Measurements from ENCODE around the gene RUFY3. TPM values are rescaled to one million over a fixed set of nuclear protein-coding genes. Genes with fewer than 3 reads are reported as not detected.

RUFY3 gene
- total and polyA plus RNA-seq, 2 of the 13 experiments (the other 11 are each of a cell fraction or from before 2014, with no cell fraction given), result 17.9 to 25.3 TPM

- no peak for TF ChIP-seq MLXIP (CRISPR knock-in tag; IDR thresholded peaks at IDR 0.05; ENCODE audit: borderline replicate concordance)
- peak; percentile 89 for TF ChIP-seq ETV5 (CRISPR knock-in tag; IDR thresholded peaks at IDR 0.05; ENCODE audit: borderline replicate concordance)
- no peak for TF ChIP-seq TRIM24 (CRISPR knock-in tag; IDR thresholded peaks at IDR 0.05)
- TF ChIP-seq CEBPB (IDR thresholded peaks at IDR 0.05; ENCODE audit: borderline replicate concordance, low read depth, low read length), result no peak
- TF ChIP-seq ZNF350 (CRISPR knock-in tag; IDR thresholded peaks at IDR 0.05; ENCODE audit: borderline replicate concordance, low read depth), result peak; percentile 98
- no peak for TF ChIP-seq ZNF737 (CRISPR knock-in tag; IDR thresholded peaks at IDR 0.05; ENCODE audit: borderline replicate concordance)
- TF ChIP-seq ZBTB1 (CRISPR knock-in tag; IDR thresholded peaks at IDR 0.05; ENCODE audit: borderline replicate concordance), result no peak
- peak; percentile 36; the same call in 1 of the 2 replicates for TF ChIP-seq MXD4 (CRISPR knock-in tag; IDR thresholded peaks at IDR 0.05)
- no peak for TF ChIP-seq ZNF510 (CRISPR knock-in tag; IDR thresholded peaks at IDR 0.05; ENCODE audit: low read depth)
- TF ChIP-seq ZNF18 (CRISPR knock-in tag; IDR thresholded peaks at IDR 0.05; ENCODE audit: insufficient replicate concordance), result peak; percentile 85
- peak; percentile 42 for TF ChIP-seq MXD3 (CRISPR knock-in tag; IDR thresholded peaks at IDR 0.05)
- no peak for TF ChIP-seq ZNF512 (CRISPR knock-in tag; IDR thresholded peaks at IDR 0.05)
- peak; percentile 91 for TF ChIP-seq ZNF329 (CRISPR knock-in tag; IDR thresholded peaks at IDR 0.05; ENCODE audit: low read depth)
- TF ChIP-seq AFF4 (CRISPR knock-in tag; IDR thresholded peaks at IDR 0.05), result 0 out of 2 replicates have a peak, but pooled peaks have one; percentile 14
- TF ChIP-seq ATM (IDR thresholded peaks at IDR 0.05; ENCODE audit: borderline replicate concordance), result no peak
- 0 out of 2 replicates have a peak, but pooled peaks have one; percentile 0 for TF ChIP-seq SIX1 (CRISPR knock-in tag; IDR thresholded peaks at IDR 0.05; ENCODE audit: borderline replicate concordance)
- TF ChIP-seq FOXA3 (CRISPR knock-in tag; IDR thresholded peaks at IDR 0.05), result peak; percentile 78
Observed at GRCh38 chr4:70687821-70688794, 33.7 kb upstream of the RUFY3 start, which contains the start of gene UTP3 (continued).
